HG03103 (cell line): ENCODE data around the gene STARD4.

ENCODE experiments used
- ATAC-seq: cut with Tn5 transposase; IDR thresholded peaks from one replicate; pipeline ENCODE4 v1.9.1; 2021; ENCODE audit warnings: low read depth; ENCODE audit not compliant: unreplicated experiment

The STARD4 gene

GRCh38 chr5:111478266-111478665, 34.1 kb downstream of the STARD4 start:
- no peak for ATAC-seq

- peak; percentile 69 for ATAC-seq
These were observed 39.8 kb downstream of the STARD4 start for GRCh38 chr5:111472579-111472978.

GRCh38 chr5:111472096-111472495, 40.2 kb downstream of the STARD4 start:
- peak; percentile 11 for ATAC-seq

- ATAC-seq = no peak
These were observed 42.4 kb downstream of the STARD4 start for GRCh38 chr5:111469903-111470302.

GRCh38 chr5:111469293-111469896, 42.9 kb downstream of the STARD4 start:
- no peak for ATAC-seq

GRCh38 chr5:111463311-111463710, 49.0 kb downstream of the STARD4 start:
- no peak for ATAC-seq

- ATAC-seq = no peak
These were observed 50.4 kb downstream of the STARD4 start for GRCh38 chr5:111461934-111462333.

GRCh38 chr5:111461255-111461671, 51.1 kb downstream of the STARD4 start:
- no peak for ATAC-seq

- ATAC-seq = no peak
These were observed 57.6 kb downstream of the STARD4 start for GRCh38 chr5:111454776-111455175.

- no peak for ATAC-seq
These were observed 58.1 kb downstream of the STARD4 start for GRCh38 chr5:111454198-111454622.

GRCh38 chr5:111453747-111454146, 58.6 kb downstream of the STARD4 start:
- ATAC-seq = no peak

- ATAC-seq = no peak
These were observed 59.0 kb downstream of the STARD4 start for GRCh38 chr5:111453295-111453694.

- ATAC-seq = no peak
These were observed 64.5 kb downstream of the STARD4 start for GRCh38 chr5:111447822-111448221.

GRCh38 chr5:111447099-111447498, 65.2 kb downstream of the STARD4 start:
- ATAC-seq = no peak
